HG02610 (cell line): ENCODE measurements around the gene NMBR.
A peak's percentile ranks its signal among the peaks of the same experiment; 100 is the strongest.
"Not testable (repeated sequence)": the region's sequence is repeated elsewhere in the genome, so short reads cannot be mapped to it uniquely, and the experiment has no call there.

ENCODE experiments used
- ATAC-seq: cut with Tn5 transposase; IDR thresholded peaks from one replicate; pipeline ENCODE4 v1.9.1; 2021; ENCODE audit warnings: mild to moderate bottlenecking, moderate library complexity; ENCODE audit not compliant: unreplicated experiment

NMBR gene

GRCh38 chr6:142071981-142072380 lies 74.9 kb downstream of the NMBR start:
- no peak for ATAC-seq

GRCh38 chr6:142068416-142068815 lies 78.5 kb downstream of the NMBR start:
- ATAC-seq: no peak

- ATAC-seq: not testable (repeated sequence)
These were observed 84.1 kb downstream of the NMBR start for GRCh38 chr6:142062861-142063260.

- ATAC-seq: no peak
These were observed 88.2 kb downstream of the NMBR start for GRCh38 chr6:142058551-142059290.

GRCh38 chr6:142055219-142055618 lies 91.7 kb downstream of the NMBR start:
- peak; percentile 96 for ATAC-seq

- no peak for ATAC-seq
These were observed 95.5 kb downstream of the NMBR start for GRCh38 chr6:142051404-142051803.

GRCh38 chr6:142048593-142048980 lies 98.3 kb downstream of the NMBR start:
- no peak for ATAC-seq

GRCh38 chr6:142047934-142048592 lies 98.9 kb downstream of the NMBR start:
- ATAC-seq: no peak

- no peak for ATAC-seq
These were observed 101.3 kb downstream of the NMBR start for GRCh38 chr6:142045380-142046278.

GRCh38 chr6:142035890-142036289 lies 111.0 kb downstream of the NMBR start:
- ATAC-seq: no peak

GRCh38 chr6:142031035-142031434 lies 115.9 kb downstream of the NMBR start:
- ATAC-seq: no peak

GRCh38 chr6:142030115-142030619 lies 116.8 kb downstream of the NMBR start:
- ATAC-seq: no peak

GRCh38 chr6:142028527-142028926 lies 118.4 kb downstream of the NMBR start:
- no peak for ATAC-seq

- not testable (repeated sequence) for ATAC-seq
These were observed 119.1 kb downstream of the NMBR start for GRCh38 chr6:142027804-142028203.

GRCh38 chr6:142027074-142027473 lies 119.8 kb downstream of the NMBR start:
- no peak for ATAC-seq

- ATAC-seq: no peak
These were observed 120.5 kb downstream of the NMBR start for GRCh38 chr6:142026471-142026870.
